Liver (tissue), 9 donors: ENCODE data around the gene NKAIN2. TPM values are rescaled to one million over a fixed set of nuclear protein-coding genes. Genes with fewer than 3 reads are reported as not detected.

Experiments
- DNase-seq: peaks from one replicate; pipeline ENCODE4 v3.0.0-alpha.2; 2017; ENCODE audit warnings: low spot score
- H3K27ac ChIP-seq, 2 donors: one replicate each; pipeline ENCODE4 v1.7.0; 2013; ENCODE audit warnings: inconsistent platforms in 2 of 2, low read length in 2 of 2, control low read depth in 1 of 2, low read depth in 1 of 2, mild to moderate bottlenecking in 1 of 2
- H3K27me3 ChIP-seq, 4 donors: one replicate each; pipeline versions ENCODE4 v1.6.1 to v1.7.0; 2013; ENCODE audit warnings: low read length in 3 of 4, inconsistent platforms in 1 of 4, mild to moderate bottlenecking in 1 of 4, moderate library complexity in 1 of 4; ENCODE audit not compliant: control insufficient read depth in 4 of 4, insufficient read depth in 4 of 4
- H3K36me3 ChIP-seq, 4 donors: one replicate each; pipeline versions ENCODE4 v1.6.1 to v1.7.0; 2013; ENCODE audit warnings: low read length in 3 of 4, mild to moderate bottlenecking in 3 of 4, low read depth in 1 of 4, moderate library complexity in 1 of 4; ENCODE audit not compliant: control insufficient read depth in 4 of 4, insufficient read depth in 3 of 4
- H3K4me1 ChIP-seq, 4 donors: one replicate each; pipeline versions ENCODE4 v1.6.1 to v1.7.0; 2013; ENCODE audit warnings: low read length in 3 of 4, mild to moderate bottlenecking in 3 of 4, moderate library complexity in 1 of 4; ENCODE audit not compliant: control insufficient read depth in 4 of 4, insufficient read depth in 4 of 4
- H3K4me3 ChIP-seq, 3 donors: one replicate each; pipeline versions ENCODE4 v1.6.1 to v1.7.0; 2013; ENCODE audit warnings: low read length in 3 of 3, control low read depth in 1 of 3, low read depth in 1 of 3, mild to moderate bottlenecking in 1 of 3
- H3K9ac ChIP-seq, 2 donors: one replicate each; pipeline ENCODE4 v1.7.0; 2013; ENCODE audit warnings: low read length in 2 of 2, mild to moderate bottlenecking in 2 of 2, moderate library complexity in 2 of 2, control low read depth in 1 of 2, low read depth in 1 of 2
- H3K9me3 ChIP-seq, 4 donors: one replicate each; pipeline versions ENCODE4 v1.6.1 to v1.7.0; 2013; ENCODE audit warnings: low read length in 3 of 4; ENCODE audit not compliant: control insufficient read depth in 4 of 4
- ATF3 ChIP-seq: IDR thresholded peaks from 2 replicates; pipeline ENCODE4 v1.6.1; 2016; ENCODE audit warnings: antibody characterized with exemption
- CTCF ChIP-seq: fragments of 150-350 bp; IDR thresholded peaks from 2 replicates; pipeline ENCODE4 v1.5.1; 2017; ENCODE audit warnings: improper control_type of control experiment, low read depth, low read length; ENCODE audit not compliant: missing input control
- EGR1 ChIP-seq, 2 donors: IDR thresholded peaks; 2 replicates each; pipeline ENCODE4 v1.6.1; 2016 to 2018; ENCODE audit warnings: antibody characterized with exemption in 2 of 2, low read depth in 2 of 2
- FOXA1 ChIP-seq: IDR thresholded peaks from 2 replicates; pipeline ENCODE4 v1.6.1; 2016; ENCODE audit warnings: antibody characterized with exemption
- FOXA2 ChIP-seq: IDR thresholded peaks from 2 replicates; pipeline ENCODE4 v1.6.1; 2016; ENCODE audit warnings: antibody characterized with exemption
- GABPA ChIP-seq, 2 donors: IDR thresholded peaks in 1 of 2; conservative IDR thresholded peaks in 1 of 2; 2 replicates each; pipeline ENCODE4 v1.6.1; 2016; ENCODE audit warnings: antibody characterized with exemption in 2 of 2, mild to moderate bottlenecking in 1 of 2, moderate library complexity in 1 of 2
- HNF4A ChIP-seq, 2 donors: conservative IDR thresholded peaks; 2 replicates each; pipeline ENCODE4 v1.6.1; 2016; ENCODE audit warnings: antibody characterized with exemption in 2 of 2, mild to moderate bottlenecking in 2 of 2
- HNF4G ChIP-seq: IDR thresholded peaks from 2 replicates; pipeline ENCODE4 v1.6.1; 2016; ENCODE audit warnings: antibody characterized with exemption
- JUND ChIP-seq, 2 donors: IDR thresholded peaks; 2 replicates each; pipeline ENCODE4 v1.6.1; 2016; ENCODE audit warnings: antibody characterized with exemption in 2 of 2
- MAX ChIP-seq: IDR thresholded peaks from 2 replicates; pipeline ENCODE4 v1.6.1; 2016; ENCODE audit warnings: antibody characterized with exemption
- NR2F2 ChIP-seq: IDR thresholded peaks from 2 replicates; pipeline ENCODE4 v1.6.1; 2016; ENCODE audit warnings: antibody characterized with exemption
- RAD21 ChIP-seq, 2 donors: IDR thresholded peaks; 2 replicates each; pipeline ENCODE4 v1.6.1; 2016; ENCODE audit warnings: antibody characterized with exemption in 2 of 2, mild to moderate bottlenecking in 2 of 2
- REST ChIP-seq: IDR thresholded peaks from 2 replicates; pipeline ENCODE4 v1.6.1; 2016; ENCODE audit warnings: antibody characterized with exemption, mild to moderate bottlenecking
- RXRA ChIP-seq, 2 donors: IDR thresholded peaks; 2 replicates each; pipeline ENCODE4 v1.6.1; 2017 to 2018; ENCODE audit warnings: antibody characterized with exemption in 2 of 2, mild to moderate bottlenecking in 1 of 2
- SP1 ChIP-seq: IDR thresholded peaks from 2 replicates; pipeline ENCODE4 v1.6.1; 2018; ENCODE audit warnings: antibody characterized with exemption, mild to moderate bottlenecking
- TAF1 ChIP-seq: conservative IDR thresholded peaks from 2 replicates; pipeline ENCODE4 v1.6.1; 2016; ENCODE audit warnings: antibody characterized with exemption, mild to moderate bottlenecking
- YY1 ChIP-seq: IDR thresholded peaks from 2 replicates; pipeline ENCODE4 v1.6.1; 2016; ENCODE audit warnings: antibody characterized with exemption, mild to moderate bottlenecking
- ZBTB33 ChIP-seq: IDR thresholded peaks from 2 replicates; pipeline ENCODE4 v1.6.1; 2016; ENCODE audit warnings: antibody characterized with exemption
- WGBS: extraction: QIAGEN DNeasy Blood & Tissue Kit; methylation state at CpG from one replicate; pipeline ENCODE4 v1.1.7; 2013; 5-methylcytosine and 5-hydroxymethylcytosine counted together
- polyA plus RNA-seq, 2 donors: library from polyadenylated mRNA; stranded (reverse) in 1 of 2; unstranded in 1 of 2; fragments of 200-250 nt in 1 of 2; fragments of >200 nt in 1 of 2; fragmentation: Nextera tagmentation in 1 of 2; extraction: Ambion mirVana in 1 of 2; gene quantifications; one replicate each; pipeline versions ENCODE4 v1.2.1 to v1.2.3, GENCODE V29; 2013 to 2015
- total RNA-seq, 2 donors: library from RNA; depleted of rRNA; stranded (reverse); fragments of >200 nt; gene quantifications; one replicate each; pipeline ENCODE4 v1.2.3, GENCODE V29; 2014
- donor health status: healthy.
- donor health status: healthy.
- donor health status: healthy.
- donor health status: healthy.
- donor health status: healthy.

Gene NKAIN2
- total and polyA plus RNA-seq, 4 donors: 0.05 to 0.14 TPM; not detected in 2

- no peaks in the 10 kb centered on the region for H3K9me3 ChIP-seq
- DNase-seq: no peak
- TF ChIP-seq HNF4A (conservative IDR thresholded peaks at IDR 0.05) (no peak), HNF4G (no peak), RAD21 (IDR thresholded peaks at IDR 0.05) (no peak), SP1 (no peak), JUND (IDR thresholded peaks at IDR 0.05) (no peak), NR2F2 (no peak), CTCF (no peak), TAF1 (no peak), FOXA1 (no peak), ZBTB33 (no peak), RXRA (IDR thresholded peaks at IDR 0.05) (no peak), FOXA2 (no peak), ATF3 (no peak), MAX (no peak), EGR1 (IDR thresholded peaks at IDR 0.05; ENCODE audit: low read depth in 2 of 2) (no peak), GABPA (IDR thresholded peaks at IDR 0.05 in 1 of 2, conservative IDR thresholded peaks at IDR 0.05 in 1 of 2) (no peak), REST (no peak), YY1 (no peak)
- no peaks in the 10 kb centered on the region for H3K36me3 ChIP-seq
- H3K27me3 ChIP-seq: no peaks in the 10 kb centered on the region
- no peak overlapping the region for H3K27ac ChIP-seq
- H3K4me3 ChIP-seq: no peak overlapping the region
- WGBS: 64% methylated on average over 3 of the region's 3 CpGs
- H3K9ac ChIP-seq: no peak overlapping the region
- no peaks in the 10 kb centered on the region for H3K4me1 ChIP-seq
These were observed 641.9 kb downstream of the NKAIN2 start for GRCh38 chr6:124445581-124445980.
